ENCODE measurements around the gene CHST8. TPM values are rescaled to one million over a fixed set of nuclear protein-coding genes. Genes with fewer than 3 reads are reported as not detected.

Gene CHST8
- polyA plus RNA-seq, 1 of the 3 experiments (the other 2 are of a cell fraction) = 0.05 TPM

DNA sequence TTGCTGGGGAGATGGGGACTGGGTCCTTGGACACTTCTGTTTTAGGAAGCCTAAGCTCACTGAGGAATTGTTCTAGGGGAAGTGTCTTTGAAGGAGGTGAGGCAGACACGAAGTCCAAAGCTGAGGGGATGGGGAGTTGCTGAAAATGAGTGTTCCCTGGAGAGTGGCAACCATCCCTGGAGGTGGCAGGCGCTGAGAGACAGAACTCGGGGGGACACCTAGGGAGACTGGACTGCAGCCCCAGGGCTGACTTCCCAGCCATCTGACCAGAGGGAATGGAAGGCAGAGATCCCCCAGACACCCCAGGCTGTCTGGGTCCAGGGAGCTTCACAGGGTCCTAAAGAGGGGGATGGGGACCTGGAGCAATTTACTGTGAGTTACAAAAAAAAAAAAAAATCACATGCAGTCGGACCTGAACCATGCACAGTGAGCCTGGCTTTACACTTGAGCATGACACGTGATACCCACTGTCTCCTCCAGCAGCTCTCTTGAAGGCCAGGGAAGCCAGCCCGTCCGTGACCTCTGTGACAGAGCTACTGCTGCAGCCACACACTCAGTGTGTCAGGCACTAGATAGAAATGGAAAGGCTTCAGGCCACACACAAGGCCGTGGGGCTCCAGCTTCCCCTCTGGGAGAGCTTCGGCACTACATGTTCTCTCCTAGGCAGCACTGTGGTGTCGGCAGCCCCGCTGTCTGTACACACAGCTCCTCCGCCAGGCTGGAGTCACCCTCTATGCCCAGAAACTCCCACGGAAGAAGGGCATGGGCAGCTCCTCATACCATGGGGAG, 97.8 kb downstream of the CHST8 start:
- DNase-seq = no peak
- H2AFZ ChIP-seq (ENCODE audit: low read depth) = no peak overlapping the region
- no peaks in the 10 kb centered on the region for H4K20me1 ChIP-seq (ENCODE audit: insufficient read depth)
- no peaks in the 10 kb centered on the region for H3K79me2 ChIP-seq (ENCODE audit: insufficient read depth)
- 33% methylated on average over 13 of the region's 13 CpGs for WGBS (ENCODE audit: low lambda C conversion rate)
- H3K4me3 ChIP-seq (ENCODE audit: low read depth in 2 of 2, low read length in 1 of 2) = no peak overlapping the region
- no peaks in the 10 kb centered on the region for H3F3A ChIP-seq (replicated peaks; ENCODE audit: insufficient read depth)
- ChIA-PET CTCF (interaction anchor here (0.8 to 1.5 kb wide), 6 partner anchors 29 to 289 kb away, joined by 3 to 5 read pairs (median 4); no protein-coding TSS in a partner anchor), POLR2A (no interaction called here)
- H3K27me3 ChIP-seq (ENCODE audit: insufficient read depth) = no peaks in the 10 kb centered on the region
- TF ChIP-seq SMC3 (IDR thresholded peaks at IDR 0.05; ENCODE audit: low read depth, low read length) = no peak
- TF ChIP-seq MXI1 (IDR thresholded peaks at IDR 0.05; ENCODE audit: low read depth, low read length) = no peak
- TF ChIP-seq, protein P1, sequence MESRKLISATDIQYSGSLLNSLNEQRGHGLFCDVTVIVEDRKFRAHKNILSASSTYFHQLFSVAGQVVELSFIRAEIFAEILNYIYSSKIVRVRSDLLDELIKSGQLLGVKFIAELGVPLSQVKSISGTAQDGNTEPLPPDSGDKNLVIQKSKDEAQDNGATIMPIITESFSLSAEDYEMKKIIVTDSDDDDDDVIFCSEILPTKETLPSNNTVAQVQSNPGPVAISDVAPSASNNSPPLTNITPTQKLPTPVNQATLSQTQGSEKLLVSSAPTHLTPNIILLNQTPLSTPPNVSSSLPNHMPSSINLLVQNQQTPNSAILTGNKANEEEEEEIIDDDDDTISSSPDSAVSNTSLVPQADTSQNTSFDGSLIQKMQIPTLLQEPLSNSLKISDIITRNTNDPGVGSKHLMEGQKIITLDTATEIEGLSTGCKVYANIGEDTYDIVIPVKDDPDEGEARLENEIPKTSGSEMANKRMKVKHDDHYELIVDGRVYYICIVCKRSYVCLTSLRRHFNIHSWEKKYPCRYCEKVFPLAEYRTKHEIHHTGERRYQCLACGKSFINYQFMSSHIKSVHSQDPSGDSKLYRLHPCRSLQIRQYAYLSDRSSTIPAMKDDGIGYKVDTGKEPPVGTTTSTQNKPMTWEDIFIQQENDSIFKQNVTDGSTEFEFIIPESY (IDR thresholded peaks at IDR 0.05; ENCODE audit: borderline replicate concordance, low read depth) = no peak
- TF ChIP-seq SIN3A (IDR thresholded peaks at IDR 0.05; ENCODE audit: borderline replicate concordance, low read depth, low read length) = no peak
- TF ChIP-seq, protein P2, sequence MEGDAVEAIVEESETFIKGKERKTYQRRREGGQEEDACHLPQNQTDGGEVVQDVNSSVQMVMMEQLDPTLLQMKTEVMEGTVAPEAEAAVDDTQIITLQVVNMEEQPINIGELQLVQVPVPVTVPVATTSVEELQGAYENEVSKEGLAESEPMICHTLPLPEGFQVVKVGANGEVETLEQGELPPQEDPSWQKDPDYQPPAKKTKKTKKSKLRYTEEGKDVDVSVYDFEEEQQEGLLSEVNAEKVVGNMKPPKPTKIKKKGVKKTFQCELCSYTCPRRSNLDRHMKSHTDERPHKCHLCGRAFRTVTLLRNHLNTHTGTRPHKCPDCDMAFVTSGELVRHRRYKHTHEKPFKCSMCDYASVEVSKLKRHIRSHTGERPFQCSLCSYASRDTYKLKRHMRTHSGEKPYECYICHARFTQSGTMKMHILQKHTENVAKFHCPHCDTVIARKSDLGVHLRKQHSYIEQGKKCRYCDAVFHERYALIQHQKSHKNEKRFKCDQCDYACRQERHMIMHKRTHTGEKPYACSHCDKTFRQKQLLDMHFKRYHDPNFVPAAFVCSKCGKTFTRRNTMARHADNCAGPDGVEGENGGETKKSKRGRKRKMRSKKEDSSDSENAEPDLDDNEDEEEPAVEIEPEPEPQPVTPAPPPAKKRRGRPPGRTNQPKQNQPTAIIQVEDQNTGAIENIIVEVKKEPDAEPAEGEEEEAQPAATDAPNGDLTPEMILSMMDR (IDR thresholded peaks at IDR 0.05) = no peak
- TF ChIP-seq GATA2 (CRISPR knock-in tag; IDR thresholded peaks at IDR 0.05) = no peak
- TF ChIP-seq YY1 (IDR thresholded peaks at IDR 0.05; ENCODE audit: low read depth) = no peak
- no peaks in the 10 kb centered on the region for H3K36me3 ChIP-seq (replicated peaks in 1 of 2; ENCODE audit: control insufficient read depth in 1 of 2, insufficient read depth in 2 of 2, low read length in 1 of 2)
- no peak overlapping the region for H3K27ac ChIP-seq (ENCODE audit: low read depth in 2 of 2, low read length in 1 of 2)
- H3K4me2 ChIP-seq = no peak overlapping the region
- no peak overlapping the region for H3K9ac ChIP-seq
- peaks cover 0 to 24% of the 10 kb centered on the region in 2 experiments; a peak in 1 of 4 replicates for H3K4me1 ChIP-seq (ENCODE audit: control insufficient read depth in 1 of 2, insufficient read depth in 2 of 2, low read depth in 1 of 2, low read length in 1 of 2)
- H3K9me2 ChIP-seq = no peaks in the 10 kb centered on the region
- H3K9me3 ChIP-seq = no peaks in the 10 kb centered on the region

DNA sequence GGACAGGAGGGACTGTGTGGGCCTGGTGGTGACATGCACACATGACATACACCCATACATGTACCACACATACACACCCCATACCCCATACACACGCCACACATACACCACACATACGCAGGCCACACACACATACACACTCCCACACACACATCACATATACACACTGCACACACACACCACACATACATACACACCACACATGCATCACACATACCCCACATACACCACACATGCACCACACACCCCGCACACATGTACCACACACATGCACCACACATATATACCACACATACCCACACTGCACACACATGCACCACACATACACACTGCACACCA, 98.4 kb downstream of the CHST8 start:
- Histone ChIP-seq H3F3A (replicated peaks; ENCODE audit: insufficient read depth) (no peaks in the 10 kb centered on the region), H3K9ac (no peak overlapping the region), H3K36me3 (replicated peaks in 1 of 2; ENCODE audit: control insufficient read depth in 1 of 2, insufficient read depth in 2 of 2, low read length in 1 of 2) (no peaks in the 10 kb centered on the region), H3K27ac (ENCODE audit: low read depth in 2 of 2, low read length in 1 of 2) (no peak overlapping the region), H3K27me3 (ENCODE audit: insufficient read depth) (no peaks in the 10 kb centered on the region), H3K4me3 (ENCODE audit: low read depth in 2 of 2, low read length in 1 of 2) (no peak overlapping the region), H3K4me1 (ENCODE audit: control insufficient read depth in 1 of 2, insufficient read depth in 2 of 2, low read depth in 1 of 2, low read length in 1 of 2) (peaks cover 0 to 29% of the 10 kb centered on the region in 2 experiments; a peak in 1 of 4 replicates), H2AFZ (ENCODE audit: low read depth) (no peak overlapping the region), H3K4me2 (no peak overlapping the region), H4K20me1 (ENCODE audit: insufficient read depth) (no peaks in the 10 kb centered on the region), H3K9me3 (no peaks in the 10 kb centered on the region), H3K79me2 (ENCODE audit: insufficient read depth) (no peaks in the 10 kb centered on the region), H3K9me2 (no peaks in the 10 kb centered on the region)
- WGBS (ENCODE audit: low lambda C conversion rate) = 46% methylated on average over 3 of the region's 3 CpGs
- POLR2A ChIA-PET = interaction anchor here (1.2 kb wide), 1 partner anchor 29 kb away, joined by 3 read pairs; no protein-coding TSS in a partner anchor
- DNase-seq = no peak
- CTCF ChIA-PET = interaction anchor here (0.8 to 1.5 kb wide), 6 partner anchors 29 to 307 kb away, joined by 3 to 5 read pairs (median 4); no protein-coding TSS in a partner anchor
- TF ChIP-seq RCOR1 (IDR thresholded peaks at IDR 0.05; ENCODE audit: low read length) (no peak), TEAD4 (IDR thresholded peaks at IDR 0.05; ENCODE audit: borderline replicate concordance, insufficient read depth) (no peak), SMC3 (IDR thresholded peaks at IDR 0.05; ENCODE audit: low read depth, low read length) (no peak), FOSL2 (IDR thresholded peaks at IDR 0.05; ENCODE audit: borderline replicate concordance, low read depth) (no peak), REST (IDR thresholded peaks at IDR 0.05; ENCODE audit: low read depth, low read length) (no peak), TAF1 (IDR thresholded peaks at IDR 0.05; ENCODE audit: borderline replicate concordance, low read depth, low read length) (no peak), MXI1 (IDR thresholded peaks at IDR 0.05; ENCODE audit: low read depth, low read length) (no peak), MEF2A (IDR thresholded peaks at IDR 0.05; ENCODE audit: borderline replicate concordance, low read depth) (no peak)
- TF ChIP-seq, protein P1 (IDR thresholded peaks at IDR 0.05; ENCODE audit: borderline replicate concordance, low read depth) = no peak
- TF ChIP-seq, protein P3, sequence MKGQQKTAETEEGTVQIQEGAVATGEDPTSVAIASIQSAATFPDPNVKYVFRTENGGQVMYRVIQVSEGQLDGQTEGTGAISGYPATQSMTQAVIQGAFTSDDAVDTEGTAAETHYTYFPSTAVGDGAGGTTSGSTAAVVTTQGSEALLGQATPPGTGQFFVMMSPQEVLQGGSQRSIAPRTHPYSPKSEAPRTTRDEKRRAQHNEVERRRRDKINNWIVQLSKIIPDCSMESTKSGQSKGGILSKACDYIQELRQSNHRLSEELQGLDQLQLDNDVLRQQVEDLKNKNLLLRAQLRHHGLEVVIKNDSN (IDR thresholded peaks at IDR 0.05; ENCODE audit: borderline replicate concordance, low read depth) = no peak

All from SK-N-SH (cell line).